Astrocyte (in vitro differentiated cells and primary cell): ENCODE data around the gene ENTR1. TPM values are rescaled to one million over a fixed set of nuclear protein-coding genes. Genes with fewer than 3 reads are reported as not detected.
A peak's percentile ranks its signal among the peaks of the same experiment; 100 is the strongest.

Source experiments
- DNase-seq: peaks from one replicate; pipeline ENCODE4 v3.0.0-alpha.2; 2010; ENCODE audit warnings: low read depth
- FAIRE-seq: peaks from 2 replicates; lab custom pipeline; 2011; peaks lifted over from hg19 to GRCh38; lab: Jason Lieb, UNC
- H2AFZ ChIP-seq: 2 replicates; pipeline ENCODE4 v1.6.0; 2012; ENCODE audit warnings: low read depth, low read length, inconsistent platforms
- H3K27ac ChIP-seq: 2 replicates; pipeline ENCODE4 v1.5.1; 2011; ENCODE audit warnings: low read depth, low read length, inconsistent platforms
- H3K27me3 ChIP-seq: 2 replicates; pipeline ENCODE4 v1.6.0; 2011; ENCODE audit warnings: low read length, inconsistent platforms; ENCODE audit not compliant: insufficient read depth
- H3K36me3 ChIP-seq: 2 replicates; pipeline ENCODE4 v1.5.1; 2011; ENCODE audit warnings: low read length, inconsistent platforms; ENCODE audit not compliant: insufficient read depth
- H3K4me1 ChIP-seq: 2 replicates; pipeline ENCODE4 v1.5.1; 2011; ENCODE audit warnings: low read length, inconsistent platforms; ENCODE audit not compliant: insufficient read depth
- H3K4me2 ChIP-seq: 2 replicates; pipeline ENCODE4 v1.6.0; 2012; ENCODE audit warnings: low read length, inconsistent platforms
- H3K4me3 ChIP-seq: 2 replicates; pipeline ENCODE4 v1.5.1; 2011; ENCODE audit warnings: low read depth, mild to moderate bottlenecking, low read length, inconsistent platforms; ENCODE audit not compliant: insufficient read depth
- H3K79me2 ChIP-seq: 2 replicates; pipeline ENCODE4 v1.6.0; 2012; ENCODE audit warnings: mild to moderate bottlenecking, low read length, inconsistent platforms; ENCODE audit not compliant: insufficient read depth
- H3K9ac ChIP-seq: 2 replicates; pipeline ENCODE4 v1.6.0; 2012; ENCODE audit warnings: mild to moderate bottlenecking, low read length, inconsistent platforms
- H3K9me3 ChIP-seq: 2 replicates; pipeline ENCODE4 v1.5.1; 2012; ENCODE audit warnings: low read depth, mild to moderate bottlenecking, low read length, inconsistent platforms; ENCODE audit not compliant: insufficient read depth
- H4K20me1 ChIP-seq: 2 replicates; pipeline ENCODE4 v1.6.0; 2012; ENCODE audit warnings: low read length, inconsistent platforms; ENCODE audit not compliant: insufficient read depth
- H3K27ac Mint-ChIP-seq: one replicate; pipeline ENCODE4 v1.8.0; 2021; ENCODE audit warnings: mild to moderate bottlenecking, mixed read lengths; ENCODE audit not compliant: unreplicated experiment
- H3K27me3 Mint-ChIP-seq: one replicate; pipeline ENCODE4 v1.8.0; 2021; ENCODE audit warnings: low read depth, mixed read lengths; ENCODE audit not compliant: unreplicated experiment
- H3K36me3 Mint-ChIP-seq: one replicate; pipeline ENCODE4 v1.8.0; 2021; ENCODE audit warnings: low read depth, mixed read lengths; ENCODE audit not compliant: unreplicated experiment
- H3K4me1 Mint-ChIP-seq: one replicate; pipeline ENCODE4 v1.8.0; 2021; ENCODE audit warnings: low read depth, mixed read lengths; ENCODE audit not compliant: unreplicated experiment
- H3K4me3 Mint-ChIP-seq: one replicate; pipeline ENCODE4 v1.8.0; 2021; ENCODE audit warnings: mild to moderate bottlenecking, moderate library complexity, mixed read lengths; ENCODE audit not compliant: unreplicated experiment
- H3K9me3 Mint-ChIP-seq: one replicate; pipeline ENCODE4 v1.8.0; 2021; ENCODE audit warnings: mild to moderate bottlenecking, mixed read lengths; ENCODE audit not compliant: unreplicated experiment
- EZH2 ChIP-seq: IDR thresholded peaks from 2 replicates; pipeline ENCODE4 v1.6.1; 2012; ENCODE audit warnings: mild to moderate bottlenecking, low read length, inconsistent platforms; ENCODE audit not compliant: insufficient read depth
- total RNA-seq: library from RNA; stranded (reverse); gene quantifications from 2 replicates; pipeline ENCODE4 v1.2.1, GENCODE V29; 2021
- TF ChIP-seq, protein P1 (sequence below): IDR thresholded peaks from 2 replicates; pipeline ENCODE4 v1.5.1; 2011; ENCODE audit warnings: low read depth, mild to moderate bottlenecking, inconsistent platforms, low read length, moderate library complexity; ENCODE audit not compliant: insufficient read depth

Gene ENTR1
- total RNA-seq, 1 donor from 2014 or later: 71.7 TPM

DNA sequence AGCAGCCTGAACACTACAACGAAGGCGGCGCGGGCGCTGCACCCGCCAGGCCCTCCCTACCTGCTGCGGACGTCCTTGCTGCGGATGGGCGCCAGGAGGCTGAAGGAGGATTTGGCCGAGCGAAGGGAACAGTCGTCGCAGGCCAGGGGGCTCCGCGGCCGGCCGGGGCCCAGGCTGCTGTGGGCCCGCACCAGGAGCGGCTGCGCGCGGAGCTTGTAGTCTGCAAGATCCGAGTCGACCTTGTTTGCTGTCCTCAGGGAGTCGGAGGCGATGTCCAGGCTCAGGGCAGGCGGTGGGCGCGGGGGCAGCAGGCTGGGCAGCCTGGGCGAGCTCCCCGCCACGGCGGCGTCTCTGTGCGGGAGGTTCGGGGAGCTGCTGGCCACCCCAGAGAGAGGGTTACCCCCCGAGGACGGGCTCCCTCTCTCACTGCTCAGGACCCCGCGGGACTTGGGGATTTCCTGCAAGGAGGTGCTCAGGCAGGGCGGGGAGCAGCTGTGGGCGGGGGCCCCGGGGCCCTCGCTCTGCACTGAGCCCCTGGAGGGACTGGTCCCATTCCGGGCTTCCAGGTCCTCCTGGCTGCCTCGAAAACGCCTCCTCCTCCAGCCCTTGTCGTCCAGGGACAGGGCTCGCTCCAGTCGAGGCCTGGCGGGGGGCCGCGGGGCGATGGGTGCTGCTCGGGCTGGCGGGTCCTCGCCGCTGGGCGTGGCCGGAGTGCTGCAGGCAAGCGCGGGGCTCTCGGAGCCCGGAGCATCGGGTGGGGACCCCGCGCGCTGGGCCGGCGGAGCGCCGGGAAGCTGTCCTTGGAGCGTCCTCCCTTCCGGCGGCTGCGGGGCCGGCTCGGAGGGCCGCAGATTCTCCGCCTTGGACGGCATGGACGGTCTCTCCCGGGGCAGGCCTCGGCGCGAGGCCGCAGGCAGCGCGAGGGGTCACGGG lies 28.4 kb upstream of the ENTR1 start:
- H3K27ac Mint-ChIP-seq: no peak overlapping the region
- Histone ChIP-seq H3K27me3 (no peaks in the 10 kb centered on the region), H3K79me2 (peaks cover 62% of the 10 kb centered on the region), H3K9ac (peak overlapping the region; percentile 88), H3K4me2 (peak overlapping the region; percentile 98), H3K27ac (peak overlapping the region; percentile 44), H4K20me1 (peaks cover 84% of the 10 kb centered on the region), H3K9me3 (no peaks in the 10 kb centered on the region), H2AFZ (peak overlapping the region; percentile 38), H3K36me3 (peaks cover 17% of the 10 kb centered on the region), H3K4me3 (peak overlapping the region; percentile 69), H3K4me1 (peaks cover 38% of the 10 kb centered on the region)
- no peaks in the 10 kb centered on the region for H3K27me3 Mint-ChIP-seq
- peak overlapping the region; percentile 89 for H3K4me3 Mint-ChIP-seq
- FAIRE-seq (no peak), DNase-seq (no peak)
- no peaks in the 10 kb centered on the region for H3K9me3 Mint-ChIP-seq
- TF ChIP-seq, protein P1, sequence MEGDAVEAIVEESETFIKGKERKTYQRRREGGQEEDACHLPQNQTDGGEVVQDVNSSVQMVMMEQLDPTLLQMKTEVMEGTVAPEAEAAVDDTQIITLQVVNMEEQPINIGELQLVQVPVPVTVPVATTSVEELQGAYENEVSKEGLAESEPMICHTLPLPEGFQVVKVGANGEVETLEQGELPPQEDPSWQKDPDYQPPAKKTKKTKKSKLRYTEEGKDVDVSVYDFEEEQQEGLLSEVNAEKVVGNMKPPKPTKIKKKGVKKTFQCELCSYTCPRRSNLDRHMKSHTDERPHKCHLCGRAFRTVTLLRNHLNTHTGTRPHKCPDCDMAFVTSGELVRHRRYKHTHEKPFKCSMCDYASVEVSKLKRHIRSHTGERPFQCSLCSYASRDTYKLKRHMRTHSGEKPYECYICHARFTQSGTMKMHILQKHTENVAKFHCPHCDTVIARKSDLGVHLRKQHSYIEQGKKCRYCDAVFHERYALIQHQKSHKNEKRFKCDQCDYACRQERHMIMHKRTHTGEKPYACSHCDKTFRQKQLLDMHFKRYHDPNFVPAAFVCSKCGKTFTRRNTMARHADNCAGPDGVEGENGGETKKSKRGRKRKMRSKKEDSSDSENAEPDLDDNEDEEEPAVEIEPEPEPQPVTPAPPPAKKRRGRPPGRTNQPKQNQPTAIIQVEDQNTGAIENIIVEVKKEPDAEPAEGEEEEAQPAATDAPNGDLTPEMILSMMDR: no peak
- no peak for TF ChIP-seq EZH2
- H3K4me1 Mint-ChIP-seq: peaks cover 24% of the 10 kb centered on the region
- peaks cover 8% of the 10 kb centered on the region for H3K36me3 Mint-ChIP-seq

DNA sequence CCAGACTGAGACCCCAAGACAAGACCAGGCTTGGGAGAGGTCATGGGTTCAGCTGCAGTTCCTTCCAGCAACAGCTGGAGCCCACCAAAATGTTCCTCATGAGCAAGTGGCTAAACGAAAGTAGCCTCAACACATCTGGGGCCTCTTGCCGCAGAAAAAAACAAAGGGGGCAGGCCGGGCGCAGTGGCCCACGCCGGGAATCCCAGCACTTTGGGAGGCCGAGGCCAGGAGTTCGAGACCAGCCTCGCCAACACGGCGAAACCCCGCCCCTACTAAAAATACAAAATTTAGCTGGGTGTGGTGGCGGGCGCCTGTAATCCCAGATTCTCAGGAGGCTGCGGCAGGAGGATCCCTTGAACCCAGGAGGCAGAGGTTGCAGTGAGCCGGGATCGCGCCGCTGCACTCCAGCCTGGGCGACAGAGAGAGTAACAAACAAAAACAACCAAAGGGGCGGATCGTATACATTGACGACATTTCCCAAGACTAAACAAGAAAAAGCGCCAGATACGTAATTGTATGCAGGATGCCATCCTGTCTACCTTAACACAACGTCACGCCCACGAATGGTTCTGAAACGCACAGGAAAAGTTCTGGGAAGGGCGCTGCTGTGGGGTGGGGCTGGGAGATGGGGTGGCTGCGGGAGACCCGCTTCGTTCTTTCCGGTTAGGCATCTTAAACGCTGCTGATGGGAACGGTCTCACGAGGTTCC lies 27.6 kb upstream of the ENTR1 start:
- Mint-ChIP-seq H3K27ac (peak overlapping the region; percentile 18), H3K4me3 (peak overlapping the region; percentile 89), H3K36me3 (peaks cover 8% of the 10 kb centered on the region), H3K27me3 (no peaks in the 10 kb centered on the region), H3K9me3 (no peaks in the 10 kb centered on the region), H3K4me1 (peaks cover 24% of the 10 kb centered on the region)
- H3K36me3 ChIP-seq: peaks cover 11% of the 10 kb centered on the region
- H3K4me2 ChIP-seq: peak overlapping the region; percentile 98
- peak overlapping the region; percentile 88 for H3K9ac ChIP-seq
- FAIRE-seq (no peak), DNase-seq (peak; percentile 30)
- peaks cover 83% of the 10 kb centered on the region for H4K20me1 ChIP-seq
- peak overlapping the region; percentile 69 for H3K4me3 ChIP-seq
- H3K4me1 ChIP-seq: peaks cover 38% of the 10 kb centered on the region
- H3K9me3 ChIP-seq: no peaks in the 10 kb centered on the region
- H3K27me3 ChIP-seq: no peaks in the 10 kb centered on the region
- peaks cover 68% of the 10 kb centered on the region for H3K79me2 ChIP-seq
- no peak for TF ChIP-seq EZH2
- TF ChIP-seq, protein P1: no peak
- H2AFZ ChIP-seq: no peak overlapping the region
- no peak overlapping the region for H3K27ac ChIP-seq
